Ovary (tissue), 3 donors: ENCODE data around the gene GBE1.

Source experiments
- CTCF ChIP-seq, 3 donors: fragments of 450-650 bp in 2 of 3; fragments of 200-600 bp in 1 of 3; IDR thresholded peaks; one replicate each; pipeline versions ENCODE4 v1.5.1 to v1.8.0; 2016 to 2022; ENCODE audit warnings: antibody characterized with exemption in 3 of 3, mild to moderate bottlenecking in 1 of 3
- EP300 ChIP-seq: sonication (generic); formaldehyde crosslinking; IDR thresholded peaks from one replicate; pipeline ENCODE4 v1.6.1; 2017; ENCODE audit warnings: antibody characterized with exemption
- POLR2A ChIP-seq: fragments of 450-650 bp; IDR thresholded peaks from one replicate; pipeline ENCODE4 v1.6.1; 2017; ENCODE audit warnings: antibody characterized with exemption, mild to moderate bottlenecking, moderate library complexity
- donor health status: DM: no; HTN: no; CAD: no.

DNA sequence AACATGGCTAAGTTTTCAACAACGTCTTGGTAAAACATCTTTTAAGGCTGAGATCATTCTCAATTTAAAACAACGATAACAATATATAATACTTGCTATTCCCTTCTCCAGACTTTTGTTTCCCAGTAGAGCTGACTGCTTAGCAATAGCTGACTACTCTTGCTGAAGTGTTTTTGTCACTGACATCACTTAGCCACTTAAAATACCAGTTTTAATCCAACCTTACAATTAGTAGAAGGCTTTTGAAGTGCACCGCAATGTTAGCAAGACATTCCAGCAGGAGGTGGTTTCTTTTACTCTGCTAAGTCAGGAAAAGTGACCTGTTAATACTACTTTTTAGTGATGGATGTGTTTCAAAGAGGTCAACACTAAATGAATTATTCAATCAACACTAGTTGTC lies 28.7 kb upstream of the GBE1 start:
- TF ChIP-seq CTCF (IDR thresholded peaks at IDR 0.05), result no peak
- no peak for TF ChIP-seq POLR2A
- TF ChIP-seq EP300, result no peak
